PFSK-1 (cell line): ENCODE results near the gene ELL2.

Experiments used
- FOXP2 ChIP-seq: optimal IDR thresholded peaks from 2 replicates; pipeline ENCODE3; 2011; ENCODE audit warnings: borderline replicate concordance, control low read depth, inconsistent platforms; ENCODE audit not compliant: insufficient read depth; ENCODE audit errors: extremely low read length, extremely low read depth
- POLR2AphosphoS5 ChIP-seq: IDR thresholded peaks from 2 replicates; pipeline ENCODE4 v1.6.1; 2012; ENCODE audit warnings: low read depth, mild to moderate bottlenecking, control low read depth, low read length, moderate library complexity
- REST ChIP-seq, 2 experiments: IDR thresholded peaks; 2 replicates each; pipeline versions ENCODE4 v1.6.1 to v1.8.0; 2011 to 2012; ENCODE audit warnings: low read depth in 2 of 2, low read length in 2 of 2, control low read depth in 1 of 2, inconsistent platforms in 1 of 2, mild to moderate bottlenecking in 1 of 2, moderate library complexity in 1 of 2; ENCODE audit not compliant: insufficient read depth in 1 of 2
- SIN3A ChIP-seq: IDR thresholded peaks from 2 replicates; pipeline ENCODE4 v1.6.1; 2012; ENCODE audit warnings: mild to moderate bottlenecking, low read length, moderate library complexity, borderline replicate concordance; ENCODE audit not compliant: insufficient read depth
- TAF1 ChIP-seq: IDR thresholded peaks from 2 replicates; pipeline ENCODE4 v1.6.1; 2012; ENCODE audit warnings: low read length, control low read depth, borderline replicate concordance; ENCODE audit not compliant: insufficient read depth

The ELL2 gene

GRCh38 chr5:95985249-95985648 is 23.6 kb upstream of the ELL2 start:
- TF ChIP-seq REST (IDR thresholded peaks at IDR 0.05; ENCODE audit: insufficient read depth in 1 of 2, low read depth in 2 of 2, low read length in 2 of 2) (no peak), SIN3A (no peak), POLR2AphosphoS5 (no peak), FOXP2 (no peak), TAF1 (no peak)

GRCh38 chr5:95984287-95984938 is 22.8 kb upstream of the ELL2 start:
- TF ChIP-seq FOXP2 (no peak), REST (IDR thresholded peaks at IDR 0.05; ENCODE audit: insufficient read depth in 1 of 2, low read depth in 2 of 2, low read length in 2 of 2) (no peak), POLR2AphosphoS5 (no peak), TAF1 (no peak), SIN3A (no peak)

GRCh38 chr5:95983509-95983908 is 21.9 kb upstream of the ELL2 start:
- no peak for TF ChIP-seq REST (IDR thresholded peaks at IDR 0.05; ENCODE audit: insufficient read depth in 1 of 2, low read depth in 2 of 2, low read length in 2 of 2)
- TF ChIP-seq TAF1 = no peak
- no peak for TF ChIP-seq POLR2AphosphoS5
- no peak for TF ChIP-seq FOXP2
- TF ChIP-seq SIN3A = no peak

- no peak for TF ChIP-seq POLR2AphosphoS5
- TF ChIP-seq REST (IDR thresholded peaks at IDR 0.05; ENCODE audit: insufficient read depth in 1 of 2, low read depth in 2 of 2, low read length in 2 of 2) = no peak
- no peak for TF ChIP-seq FOXP2
- TF ChIP-seq TAF1 = no peak
- no peak for TF ChIP-seq SIN3A
These were observed 21.4 kb upstream of the ELL2 start for GRCh38 chr5:95983080-95983479.

- TF ChIP-seq REST (IDR thresholded peaks at IDR 0.05; ENCODE audit: insufficient read depth in 1 of 2, low read depth in 2 of 2, low read length in 2 of 2) (no peak), TAF1 (no peak), SIN3A (no peak), POLR2AphosphoS5 (no peak), FOXP2 (no peak)
These were observed 15.0 kb upstream of the ELL2 start for GRCh38 chr5:95976606-95977005.
